A549 (cell line): ENCODE results near the gene ACAD11.

ENCODE experiments used
- EP300 ChIP-seq, 2 experiments: fragments of >200 bp; sonication (Bioruptor Twin); formaldehyde crosslinking; IDR thresholded peaks; 2 replicates in 1 of 2; 3 replicates in 1 of 2; pipeline ENCODE4 v1.6.1; 2016 to 2017
- FOSB ChIP-seq: fragments of 250-450 bp; sonication (Bioruptor Pico); IDR thresholded peaks from 2 replicates; pipeline ENCODE4 v1.5.0; 2020; ENCODE audit warnings: mild to moderate bottlenecking, moderate library complexity
- JUN ChIP-seq, 2 experiments: fragments of >200 bp; sonication (Bioruptor Twin); formaldehyde crosslinking; IDR thresholded peaks; 2 replicates in 1 of 2; 3 replicates in 1 of 2; pipeline ENCODE4 v1.6.1; 2016 to 2017
- MAFK ChIP-seq: fragments of 450-650 bp; IDR thresholded peaks from 2 replicates; pipeline ENCODE4 v1.6.1; 2014; ENCODE audit not compliant: partially characterized antibody
- MAZ ChIP-seq: fragments of 150-350 bp; IDR thresholded peaks from 2 replicates; pipeline ENCODE4 v1.6.1; 2014; ENCODE audit warnings: antibody characterized with exemption, low read depth, low read length, borderline replicate concordance
- MYC ChIP-seq: IDR thresholded peaks from 2 replicates; pipeline ENCODE4 v1.6.1; 2012; ENCODE audit warnings: mild to moderate bottlenecking, inconsistent platforms, low read length, improper control_type of control experiment, borderline replicate concordance
- NR3C1 ChIP-seq: fragments of >200 bp; sonication (Bioruptor Twin); formaldehyde crosslinking; IDR thresholded peaks from 3 replicates; pipeline ENCODE4 v1.6.1; 2017
- POLR2A ChIP-seq: IDR thresholded peaks from 2 replicates; pipeline ENCODE4 v1.6.1; 2012; ENCODE audit warnings: mild to moderate bottlenecking, low read length
- RFX5 ChIP-seq: fragments of 450-650 bp; IDR thresholded peaks from 2 replicates; pipeline ENCODE4 v1.7.1; 2014; ENCODE audit warnings: antibody characterized with exemption, mild to moderate bottlenecking, moderate library complexity
- SMC3 ChIP-seq: fragments of >200 bp; sonication (Bioruptor Twin); formaldehyde crosslinking; IDR thresholded peaks from 3 replicates; pipeline ENCODE4 v1.6.1; 2018; ENCODE audit warnings: inconsistent platforms
- ZFP36 ChIP-seq: fragments of 450-650 bp; IDR thresholded peaks from 2 replicates; pipeline ENCODE4 v1.6.1; 2014; ENCODE audit warnings: borderline replicate concordance; ENCODE audit not compliant: partially characterized antibody
- TF ChIP-seq, protein P1 (sequence below): fragments of >200 bp; sonication (Bioruptor Twin); formaldehyde crosslinking; IDR thresholded peaks from 3 replicates; pipeline ENCODE4 v1.5.1; 2016
- TF ChIP-seq, protein P2 (sequence below): fragments of 450-650 bp; IDR thresholded peaks from 2 replicates; pipeline ENCODE4 v1.6.1; 2014; ENCODE audit warnings: antibody characterized with exemption
- TF ChIP-seq, protein P3 (sequence below): fragments of 250-450 bp; sonication (Bioruptor Pico); IDR thresholded peaks from 2 replicates; pipeline ENCODE4 v1.5.0; 2020; ENCODE audit warnings: low read depth, mild to moderate bottlenecking, moderate library complexity

DNA sequence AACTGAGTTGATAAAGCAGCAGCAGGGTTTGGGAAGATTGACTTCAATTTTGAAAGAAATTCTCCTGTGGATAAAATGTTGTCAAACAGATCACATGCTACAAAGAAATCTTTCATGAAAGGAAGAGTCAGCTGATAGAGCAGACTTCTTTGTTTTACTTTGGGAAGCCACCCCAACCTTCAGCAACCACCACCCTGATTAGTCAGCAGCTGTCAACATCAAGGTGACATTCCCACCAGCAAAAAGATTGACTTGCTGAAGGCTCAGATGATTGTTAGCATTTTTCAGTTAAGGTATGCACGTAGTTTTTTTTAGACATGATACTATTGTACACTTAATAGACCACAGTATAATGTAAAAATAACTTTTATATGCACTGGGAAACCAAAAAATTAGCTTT is 150.1 kb downstream of the ACAD11 start:
- no peak for TF ChIP-seq EP300 (IDR thresholded peaks at IDR 0.05)
- TF ChIP-seq POLR2A = no peak
- TF ChIP-seq, protein P1, sequence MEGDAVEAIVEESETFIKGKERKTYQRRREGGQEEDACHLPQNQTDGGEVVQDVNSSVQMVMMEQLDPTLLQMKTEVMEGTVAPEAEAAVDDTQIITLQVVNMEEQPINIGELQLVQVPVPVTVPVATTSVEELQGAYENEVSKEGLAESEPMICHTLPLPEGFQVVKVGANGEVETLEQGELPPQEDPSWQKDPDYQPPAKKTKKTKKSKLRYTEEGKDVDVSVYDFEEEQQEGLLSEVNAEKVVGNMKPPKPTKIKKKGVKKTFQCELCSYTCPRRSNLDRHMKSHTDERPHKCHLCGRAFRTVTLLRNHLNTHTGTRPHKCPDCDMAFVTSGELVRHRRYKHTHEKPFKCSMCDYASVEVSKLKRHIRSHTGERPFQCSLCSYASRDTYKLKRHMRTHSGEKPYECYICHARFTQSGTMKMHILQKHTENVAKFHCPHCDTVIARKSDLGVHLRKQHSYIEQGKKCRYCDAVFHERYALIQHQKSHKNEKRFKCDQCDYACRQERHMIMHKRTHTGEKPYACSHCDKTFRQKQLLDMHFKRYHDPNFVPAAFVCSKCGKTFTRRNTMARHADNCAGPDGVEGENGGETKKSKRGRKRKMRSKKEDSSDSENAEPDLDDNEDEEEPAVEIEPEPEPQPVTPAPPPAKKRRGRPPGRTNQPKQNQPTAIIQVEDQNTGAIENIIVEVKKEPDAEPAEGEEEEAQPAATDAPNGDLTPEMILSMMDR = no peak
- TF ChIP-seq RFX5 = no peak
- TF ChIP-seq NR3C1 = no peak
- TF ChIP-seq SMC3 = no peak
- TF ChIP-seq, protein P2, sequence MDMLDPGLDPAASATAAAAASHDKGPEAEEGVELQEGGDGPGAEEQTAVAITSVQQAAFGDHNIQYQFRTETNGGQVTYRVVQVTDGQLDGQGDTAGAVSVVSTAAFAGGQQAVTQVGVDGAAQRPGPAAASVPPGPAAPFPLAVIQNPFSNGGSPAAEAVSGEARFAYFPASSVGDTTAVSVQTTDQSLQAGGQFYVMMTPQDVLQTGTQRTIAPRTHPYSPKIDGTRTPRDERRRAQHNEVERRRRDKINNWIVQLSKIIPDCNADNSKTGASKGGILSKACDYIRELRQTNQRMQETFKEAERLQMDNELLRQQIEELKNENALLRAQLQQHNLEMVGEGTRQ = no peak
- no peak for TF ChIP-seq MAZ
- no peak for TF ChIP-seq ZFP36
- no peak for TF ChIP-seq JUN (IDR thresholded peaks at IDR 0.05)
- TF ChIP-seq, protein P3, sequence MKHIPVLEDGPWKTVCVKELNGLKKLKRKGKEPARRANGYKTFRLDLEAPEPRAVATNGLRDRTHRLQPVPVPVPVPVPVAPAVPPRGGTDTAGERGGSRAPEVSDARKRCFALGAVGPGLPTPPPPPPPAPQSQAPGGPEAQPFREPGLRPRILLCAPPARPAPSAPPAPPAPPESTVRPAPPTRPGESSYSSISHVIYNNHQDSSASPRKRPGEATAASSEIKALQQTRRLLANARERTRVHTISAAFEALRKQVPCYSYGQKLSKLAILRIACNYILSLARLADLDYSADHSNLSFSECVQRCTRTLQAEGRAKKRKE (CRISPR knock-in tag) = no peak
- no peak for TF ChIP-seq MAFK
- no peak for TF ChIP-seq MYC
- no peak for TF ChIP-seq FOSB (CRISPR knock-in tag)
